Bronchial epithelial cell (primary cell): ENCODE results near the gene JMJD8. TPM values are rescaled to one million over a fixed set of nuclear protein-coding genes. Genes with fewer than 3 reads are reported as not detected.

ENCODE experiments used
- DNase-seq: peaks from one replicate; pipeline ENCODE4 v3.0.0-alpha.2; 2010; ENCODE audit warnings: low read depth
- FAIRE-seq: peaks from 2 replicates; lab custom pipeline; 2011; peaks lifted over from hg19 to GRCh38; lab: Jason Lieb, UNC
- H3K27me3 ChIP-seq: 2 replicates; pipeline ENCODE4 v1.5.1; 2011; ENCODE audit warnings: low read length; ENCODE audit not compliant: control insufficient read depth, insufficient read depth
- H3K36me3 ChIP-seq: 2 replicates; pipeline ENCODE4 v1.5.1; 2011; ENCODE audit warnings: low read length; ENCODE audit not compliant: control insufficient read depth, insufficient read depth
- H3K4me3 ChIP-seq: 2 replicates; pipeline ENCODE4 v1.5.1; 2011; ENCODE audit warnings: mild to moderate bottlenecking, low read depth, low read length, control low read depth
- CTCF ChIP-seq: IDR thresholded peaks from 2 replicates; pipeline ENCODE4 v1.5.1; 2011; ENCODE audit warnings: mild to moderate bottlenecking, moderate library complexity, low read length, control low read depth, inconsistent platforms; ENCODE audit not compliant: insufficient read depth, severe bottlenecking
- total RNA-seq: library from RNA; depleted of rRNA; stranded (reverse); fragments of >200 nt; gene quantifications from 2 replicates; pipeline ENCODE4 v1.2.1, GENCODE V29; 2014

Gene JMJD8
- total RNA-seq, 1 donor from 2014 or later, result 16.8 TPM

DNA sequence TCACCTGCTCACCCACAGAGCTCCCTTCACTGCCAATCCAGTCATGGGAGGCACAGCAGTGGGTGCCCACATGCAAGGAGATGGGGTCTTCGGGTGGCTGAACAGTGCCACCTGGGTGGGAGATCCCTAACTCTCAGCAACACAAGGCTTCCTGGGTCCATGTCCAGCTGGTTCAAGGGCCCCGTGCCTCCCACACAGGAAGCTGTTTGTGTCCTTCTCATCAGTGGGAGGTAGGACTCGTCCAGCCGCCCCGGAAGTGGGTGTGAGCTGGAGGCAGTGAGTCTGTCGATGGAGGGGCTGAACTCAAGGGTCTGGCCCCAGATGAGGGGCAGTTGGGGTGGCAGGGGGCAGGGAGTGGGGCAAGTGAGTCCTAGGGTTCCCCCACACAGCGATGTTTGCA is 19.9 kb upstream of the JMJD8 start:
- no peak for DNase-seq
- no peaks in the 10 kb centered on the region for H3K36me3 ChIP-seq
- FAIRE-seq, result no peak
- no peak for TF ChIP-seq CTCF
- no peak overlapping the region for H3K4me3 ChIP-seq
- peaks cover 41% of the 10 kb centered on the region for H3K27me3 ChIP-seq

DNA sequence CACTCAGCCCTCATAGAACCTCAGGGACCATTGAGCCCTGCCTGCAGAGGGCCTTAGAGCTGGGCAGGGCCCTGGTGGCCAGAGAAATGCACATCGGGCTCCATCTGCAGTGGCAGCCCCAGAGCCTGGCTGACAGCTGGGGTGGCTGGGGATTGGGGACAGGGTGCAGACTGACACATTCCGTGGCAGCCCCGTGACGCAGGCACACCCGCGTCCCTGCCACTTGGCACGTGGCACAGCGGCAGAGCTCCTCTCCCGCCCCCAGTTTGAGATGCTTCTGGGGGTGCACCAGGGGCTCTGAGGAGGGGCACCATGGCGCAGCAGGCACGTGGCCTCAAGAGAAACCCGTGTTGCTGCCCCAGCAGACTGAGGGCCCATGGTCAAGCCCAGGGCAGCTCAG is 19.3 kb upstream of the JMJD8 start:
- H3K27me3 ChIP-seq, result peaks cover 40% of the 10 kb centered on the region
- no peaks in the 10 kb centered on the region for H3K36me3 ChIP-seq
- no peak for TF ChIP-seq CTCF
- DNase-seq (no peak), FAIRE-seq (no peak)
- H3K4me3 ChIP-seq, result no peak overlapping the region

DNA sequence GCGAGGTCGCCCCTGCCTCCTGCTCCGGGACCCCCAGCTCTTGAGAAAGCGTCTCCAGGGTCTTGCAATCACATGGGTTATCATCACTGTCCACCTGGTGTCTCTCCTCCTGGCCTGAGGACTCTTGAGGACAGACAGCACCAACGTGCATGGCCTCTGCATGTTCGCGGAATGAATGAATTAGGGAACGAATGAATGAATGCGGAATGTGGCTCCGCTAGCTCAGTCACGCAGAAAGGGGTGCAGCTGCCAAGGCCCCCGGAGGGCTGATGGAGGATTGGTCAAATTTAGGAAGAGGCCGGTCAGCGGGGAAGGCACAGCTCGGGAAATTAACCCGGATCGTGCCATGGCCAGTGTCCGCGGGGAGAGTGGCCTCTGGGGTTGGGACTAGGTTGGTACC is 18.2 kb upstream of the JMJD8 start:
- H3K36me3 ChIP-seq, result no peaks in the 10 kb centered on the region
- H3K27me3 ChIP-seq, result peaks cover 39% of the 10 kb centered on the region
- no peak for TF ChIP-seq CTCF
- FAIRE-seq (no peak), DNase-seq (no peak)
- no peak overlapping the region for H3K4me3 ChIP-seq

DNA sequence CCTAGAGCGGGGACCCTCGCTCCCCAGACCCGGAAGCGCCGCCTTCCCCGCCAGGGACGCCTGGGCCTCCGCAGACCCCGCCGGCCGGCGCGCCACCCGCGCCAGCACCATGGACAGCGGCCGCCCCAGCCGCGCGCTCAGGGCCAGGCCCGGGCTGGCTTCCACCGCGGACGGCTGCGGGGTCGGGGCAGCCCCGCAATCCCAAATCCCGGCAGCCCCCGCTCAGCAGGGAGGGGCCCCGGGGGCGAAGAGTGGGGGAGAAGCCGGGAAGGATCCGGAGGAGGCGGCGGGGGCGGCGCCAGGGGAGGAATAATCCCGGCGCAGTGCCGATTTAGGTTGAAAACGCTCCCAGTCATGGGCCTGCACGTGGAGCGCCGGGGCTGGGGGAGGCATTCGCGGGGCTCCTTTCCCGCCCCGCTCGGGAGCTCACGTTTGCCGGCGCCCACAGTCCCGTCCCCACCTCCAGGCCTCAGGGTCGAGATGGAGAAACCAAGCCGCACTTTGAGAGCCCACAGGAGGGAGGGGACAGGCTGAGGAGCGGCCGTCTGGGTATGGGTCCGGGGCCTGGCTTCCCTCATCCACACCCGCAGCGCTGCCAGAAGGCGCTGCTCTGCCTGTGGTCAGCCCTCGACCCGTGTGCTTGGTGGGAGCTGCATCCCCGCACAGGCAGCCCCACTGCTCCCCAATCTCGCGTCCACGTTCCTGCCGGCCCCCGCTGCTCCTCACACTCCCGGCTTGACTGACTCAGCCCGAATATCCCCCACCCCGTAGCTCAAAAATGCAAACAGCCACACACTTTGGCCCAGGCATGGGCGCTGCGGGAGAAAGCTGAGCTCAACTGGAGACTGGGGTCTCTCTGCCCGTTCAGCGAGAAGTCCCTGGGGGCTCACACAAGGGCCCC is 16.8 kb upstream of the JMJD8 start:
- Histone ChIP-seq H3K36me3 (no peaks in the 10 kb centered on the region), H3K27me3 (peaks cover 32% of the 10 kb centered on the region), H3K4me3 (no peak overlapping the region)
- no peak for TF ChIP-seq CTCF
- DNase-seq (no peak), FAIRE-seq (no peak)

- TF ChIP-seq CTCF, result no peak
- Histone ChIP-seq H3K4me3 (no peak overlapping the region), H3K36me3 (no peaks in the 10 kb centered on the region), H3K27me3 (peaks cover 30% of the 10 kb centered on the region)
- DNase-seq, result no peak
- FAIRE-seq, result no peak
Observed at GRCh38 chr16:698911-699671, 15.0 kb upstream of the JMJD8 start.
